HG03442 (cell line): ENCODE measurements around the gene GRM8.

Experiments
- ATAC-seq: cut with Tn5 transposase; IDR thresholded peaks from one replicate; pipeline ENCODE4 v1.9.1; 2021; ENCODE audit warnings: mild to moderate bottlenecking, moderate library complexity; ENCODE audit not compliant: unreplicated experiment

Gene GRM8

DNA sequence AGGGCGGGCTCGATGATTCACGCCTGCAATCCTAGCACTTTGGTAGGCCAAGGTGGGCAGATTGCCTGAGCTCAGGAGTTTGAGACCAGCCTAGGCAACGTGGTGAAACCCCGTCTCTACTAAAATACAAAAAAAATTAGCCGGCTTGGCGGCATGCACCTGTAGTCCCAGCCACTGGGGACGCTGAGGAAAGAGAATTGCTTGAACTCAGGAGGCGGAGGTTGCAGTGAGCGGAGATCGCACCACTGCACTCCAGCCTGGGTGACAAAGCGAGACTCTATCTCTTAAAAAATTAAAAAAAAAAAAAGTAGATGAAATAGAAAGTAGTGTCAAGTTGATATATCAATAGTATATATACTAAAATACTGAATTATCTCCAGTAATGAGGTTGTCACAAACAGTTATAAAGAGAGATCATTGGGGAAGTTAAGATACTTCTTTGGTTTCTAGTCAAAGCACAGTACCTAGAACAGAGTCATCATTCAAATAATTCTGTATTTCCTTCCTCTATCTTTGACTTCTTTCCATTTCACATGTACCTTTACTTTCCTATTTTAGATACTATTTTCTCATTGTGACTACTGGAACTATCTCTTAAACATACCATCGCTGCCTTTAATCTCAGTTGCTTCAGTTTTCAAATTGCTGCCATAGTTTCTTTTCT, 491.7 kb downstream of the GRM8 start:
- peak; percentile 50 for ATAC-seq

DNA sequence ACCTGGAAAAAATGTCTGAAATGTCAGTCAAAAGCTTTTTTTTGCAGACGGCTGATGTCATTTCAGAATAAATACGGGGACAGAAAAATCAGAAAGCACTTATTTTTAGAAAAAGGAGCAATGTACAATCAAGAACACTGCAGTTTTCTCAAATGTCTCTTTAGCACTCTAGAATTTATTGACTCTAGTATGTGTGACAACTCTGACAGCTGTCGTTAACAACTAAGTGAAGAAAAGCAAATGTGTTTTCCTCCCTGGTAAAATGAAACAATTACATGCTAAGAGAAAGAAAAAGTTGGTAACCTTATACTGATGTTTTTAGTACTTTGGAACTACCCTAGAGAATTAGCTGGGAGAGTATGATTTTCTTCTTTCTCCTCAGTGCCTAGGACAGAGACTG, 497.4 kb downstream of the GRM8 start:
- ATAC-seq: no peak

DNA sequence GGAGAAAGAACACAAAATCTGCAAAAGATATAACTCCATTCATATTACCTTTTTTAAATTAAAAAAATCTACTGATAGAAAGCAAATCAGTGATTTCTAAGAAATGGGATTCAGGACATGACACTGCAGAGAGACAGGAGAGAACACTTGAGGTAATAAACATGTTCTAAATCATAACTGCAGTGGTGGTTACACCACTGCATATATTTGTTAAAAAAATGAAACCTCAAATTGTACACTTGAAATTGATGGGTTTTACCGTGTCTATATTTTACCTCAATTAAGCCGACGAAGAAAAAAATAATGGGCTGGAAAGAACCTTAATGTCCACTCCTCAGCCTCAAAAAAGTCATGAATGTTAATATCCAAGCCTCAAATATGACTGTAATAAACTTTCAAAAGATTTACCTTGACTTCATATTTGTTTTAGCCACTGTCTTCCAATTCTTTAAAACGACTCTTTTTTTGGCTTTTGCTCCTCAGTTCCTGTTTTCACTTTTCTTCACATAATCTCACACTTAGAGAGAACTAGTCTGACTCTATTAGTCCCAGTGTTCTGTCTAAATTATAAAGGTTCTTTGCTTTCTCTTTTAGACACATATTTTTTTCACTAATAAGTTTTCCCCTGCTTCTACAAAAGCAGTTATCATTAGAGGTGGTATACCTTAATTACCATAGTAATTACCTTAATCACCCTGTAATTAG, 502.4 kb downstream of the GRM8 start:
- no peak for ATAC-seq

DNA sequence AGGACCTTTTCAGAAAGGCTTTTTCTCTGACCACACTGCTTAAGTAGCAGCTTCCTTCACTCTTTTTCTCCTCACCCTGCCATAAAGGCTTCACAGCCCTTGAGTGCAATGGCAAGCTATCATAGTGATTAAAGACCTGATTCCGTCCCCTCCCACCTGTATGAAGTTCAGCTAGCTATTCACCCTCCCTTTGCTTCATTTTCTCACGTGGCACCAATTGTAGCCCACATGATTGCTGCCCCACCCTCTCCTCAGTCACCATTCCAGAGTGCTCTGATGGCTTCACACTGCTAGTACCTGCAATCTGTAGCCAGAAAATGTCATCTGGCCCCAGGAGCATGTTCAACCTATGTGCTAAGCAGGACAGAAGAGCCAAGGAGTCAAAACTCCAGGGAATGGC, 523.8 kb downstream of the GRM8 start:
- no peak for ATAC-seq

DNA sequence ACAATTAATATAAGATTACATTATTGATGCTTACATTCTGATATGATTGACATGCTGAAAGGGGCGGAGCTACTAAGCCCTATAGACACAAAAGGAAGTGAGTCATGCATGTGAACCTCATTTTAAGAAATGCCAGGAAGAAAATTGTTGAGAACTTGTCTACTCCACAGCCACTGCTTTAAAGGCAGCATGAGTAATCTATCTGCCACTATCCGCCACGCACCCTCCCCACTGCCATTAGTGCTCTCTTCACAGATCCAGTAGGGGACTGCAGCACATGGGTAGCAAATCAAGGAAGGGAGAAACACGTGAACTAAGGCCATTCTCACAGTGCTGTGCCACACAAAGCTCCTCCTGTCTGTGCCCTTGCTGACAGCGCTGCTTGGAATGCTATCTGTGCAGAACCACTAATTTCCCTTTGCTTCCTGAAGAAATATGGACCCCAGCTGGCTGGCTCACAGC, 524.8 kb downstream of the GRM8 start:
- no peak for ATAC-seq

DNA sequence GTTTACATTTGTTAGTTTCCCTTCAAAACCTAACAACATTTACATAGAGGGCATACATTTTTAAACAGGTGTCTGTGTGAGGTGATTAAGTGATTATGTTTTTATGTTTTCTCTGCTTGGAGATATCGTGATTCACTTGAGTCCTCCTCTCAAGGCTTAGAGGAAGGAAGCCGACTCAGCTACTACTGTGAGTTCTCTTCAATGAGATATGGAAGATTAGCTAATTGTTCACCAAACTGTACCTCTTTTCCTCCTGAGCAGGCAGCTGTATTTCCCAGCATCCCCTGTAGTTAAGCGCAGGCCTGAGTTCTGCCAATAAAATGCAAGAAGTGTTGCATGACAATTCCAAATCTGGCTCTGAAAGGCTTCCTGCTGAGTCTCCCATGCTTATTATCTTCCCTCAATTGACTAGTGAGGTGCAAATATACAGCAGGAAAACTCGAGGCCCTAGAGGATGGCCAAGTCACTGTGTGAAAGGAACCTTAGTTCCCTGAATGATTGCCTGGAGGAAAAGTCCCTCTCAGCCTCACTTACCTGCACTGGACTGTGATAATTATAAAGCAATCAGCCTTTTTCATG, 528.7 kb downstream of the GRM8 start:
- no peak for ATAC-seq

DNA sequence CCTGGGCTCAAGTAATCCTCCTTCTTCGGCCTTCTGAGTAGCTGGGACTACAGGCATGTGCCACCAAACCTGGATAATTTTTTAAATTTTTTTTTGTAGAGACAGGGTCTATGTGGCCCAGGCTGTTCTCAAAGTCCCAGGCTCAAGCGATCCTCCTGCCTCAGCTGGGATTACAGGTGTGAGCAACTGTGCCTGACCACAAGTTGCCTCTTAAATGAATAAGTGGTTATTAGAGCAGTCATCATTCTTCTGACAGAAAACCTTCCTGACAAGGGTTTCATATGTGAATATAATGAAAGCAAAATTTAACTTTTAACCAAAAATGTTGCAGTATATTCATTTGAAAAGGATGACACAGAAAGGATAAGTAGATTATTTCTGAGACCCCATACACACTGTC, 532.5 kb downstream of the GRM8 start:
- ATAC-seq: peak; percentile 92

DNA sequence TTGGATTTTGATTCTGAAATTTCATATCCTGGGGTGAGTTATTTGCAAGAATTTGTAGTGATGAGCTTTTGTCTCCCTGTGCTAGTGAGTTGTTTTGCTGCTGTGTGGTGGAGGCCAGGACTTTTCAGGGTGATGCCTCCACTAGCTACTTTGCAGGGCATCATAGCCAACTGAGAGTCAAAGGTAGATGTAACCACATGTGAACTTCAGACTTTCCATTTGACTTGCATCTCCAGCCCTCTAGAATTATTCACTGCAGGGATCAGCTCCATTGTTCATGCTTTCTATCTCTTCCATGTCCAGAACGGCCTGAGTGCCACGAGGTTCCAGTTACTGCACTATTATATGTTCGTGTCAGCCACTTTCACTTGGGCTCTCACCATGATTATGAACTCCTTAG, 534.3 kb downstream of the GRM8 start:
- ATAC-seq: no peak

DNA sequence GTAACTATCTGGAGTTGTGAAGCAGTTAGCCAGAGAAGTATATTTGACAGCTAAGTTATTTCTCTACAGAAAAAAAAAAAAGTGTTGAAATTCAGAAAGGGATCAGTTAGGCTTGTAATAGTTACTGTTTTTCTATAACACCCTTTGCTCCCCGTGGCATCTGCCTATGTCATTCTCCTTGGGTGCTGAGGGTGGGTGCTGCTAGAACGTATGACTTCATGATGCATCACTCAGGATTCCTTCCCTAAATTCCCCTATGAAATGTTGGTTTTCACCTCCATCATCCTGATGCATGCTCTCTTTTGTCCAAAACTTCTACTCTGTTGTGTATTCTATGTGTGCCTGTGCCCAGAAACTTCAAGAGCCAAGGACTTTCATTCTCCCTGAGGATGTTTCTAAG, 536.4 kb downstream of the GRM8 start:
- ATAC-seq: no peak

DNA sequence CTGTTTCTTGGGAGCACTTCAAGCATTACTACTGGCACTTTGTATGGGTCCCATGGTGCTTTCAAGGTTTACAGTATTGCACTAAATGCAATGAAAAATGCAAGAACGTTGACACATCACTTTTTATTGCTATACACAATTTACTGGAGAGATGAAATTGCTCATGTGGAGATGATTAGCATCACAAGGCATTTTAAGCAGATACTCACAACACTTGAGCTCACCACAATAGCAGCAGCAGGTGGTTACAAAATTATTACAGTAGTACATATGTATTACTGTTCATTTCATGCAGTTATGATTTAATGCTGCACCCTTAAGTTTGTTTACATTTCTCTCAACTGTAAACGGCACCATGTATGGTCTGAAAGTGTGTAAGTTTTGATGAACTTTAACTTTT, 537.7 kb downstream of the GRM8 start:
- ATAC-seq: no peak

DNA sequence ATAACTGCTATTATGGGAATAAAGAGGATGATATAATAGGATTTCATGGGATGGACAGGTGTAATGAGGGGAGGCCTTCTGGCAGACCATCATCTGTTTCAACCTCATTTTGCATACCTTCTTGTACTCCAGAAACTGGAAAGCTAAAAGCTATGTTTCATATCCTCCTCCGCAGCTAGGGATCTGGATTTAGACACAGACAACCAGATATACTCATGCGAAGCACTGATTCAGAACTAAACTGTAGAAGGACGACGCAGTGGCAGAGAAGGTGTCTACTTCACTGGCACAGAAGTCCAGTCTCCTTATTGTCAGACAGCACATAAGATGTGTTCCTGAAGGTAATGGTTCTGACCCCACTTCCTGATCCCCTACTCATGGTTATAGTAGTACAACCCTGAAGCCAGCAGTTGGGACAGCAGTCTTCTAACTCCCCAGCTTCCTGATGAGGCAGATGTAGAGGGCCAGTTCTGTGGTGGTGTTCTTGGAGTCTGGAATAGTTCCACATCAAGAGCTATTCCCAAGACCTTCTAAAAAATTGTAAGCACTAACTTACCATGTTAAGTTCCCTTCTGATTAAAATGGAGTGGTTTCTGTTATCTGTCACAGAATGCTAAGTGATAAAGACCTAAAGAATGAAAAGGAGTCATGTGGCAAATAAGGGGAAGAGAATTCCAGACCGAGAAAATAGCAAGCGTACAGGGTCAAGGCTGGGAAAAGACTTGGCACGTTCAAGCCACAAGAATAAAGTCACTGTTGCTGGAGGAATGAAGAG, 550.3 kb downstream of the GRM8 start:
- peak; percentile 57 for ATAC-seq

DNA sequence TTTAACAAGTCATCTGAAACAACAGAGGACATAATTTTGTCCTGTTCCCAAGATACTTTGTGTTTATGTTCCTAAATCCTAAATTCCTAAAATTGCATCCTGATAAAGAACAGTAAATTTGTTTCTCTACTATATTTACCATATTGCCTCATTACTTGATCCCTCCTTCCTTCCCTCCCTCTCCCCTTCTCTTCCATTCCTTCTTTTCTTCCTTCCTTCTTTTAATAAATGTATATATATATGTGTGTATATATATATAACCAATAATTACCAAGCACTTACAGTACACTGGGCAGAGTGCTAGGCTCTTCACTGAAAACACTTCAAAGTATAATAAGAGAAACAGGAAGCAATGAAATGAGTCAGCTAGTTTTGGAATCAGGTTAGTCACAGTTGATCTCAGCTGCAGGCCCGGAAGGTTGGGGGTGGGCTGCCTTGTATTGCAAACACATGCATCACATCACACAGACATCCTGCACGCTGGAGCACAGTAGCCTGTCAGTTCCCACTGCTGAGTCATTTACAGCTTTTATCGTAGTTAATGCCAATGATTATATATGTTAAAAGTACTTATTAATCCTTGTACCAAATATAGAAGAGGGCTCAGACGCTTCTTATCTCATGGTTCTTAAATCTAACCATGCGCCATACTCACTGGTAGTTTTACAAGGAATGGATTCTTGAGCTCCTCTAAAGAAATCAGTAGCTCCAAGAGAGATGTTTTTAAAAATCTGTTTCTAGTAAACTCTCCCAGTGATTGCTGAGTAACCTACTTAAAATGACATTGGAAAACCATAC, 551.7 kb downstream of the GRM8 start:
- peak; percentile 84 for ATAC-seq

DNA sequence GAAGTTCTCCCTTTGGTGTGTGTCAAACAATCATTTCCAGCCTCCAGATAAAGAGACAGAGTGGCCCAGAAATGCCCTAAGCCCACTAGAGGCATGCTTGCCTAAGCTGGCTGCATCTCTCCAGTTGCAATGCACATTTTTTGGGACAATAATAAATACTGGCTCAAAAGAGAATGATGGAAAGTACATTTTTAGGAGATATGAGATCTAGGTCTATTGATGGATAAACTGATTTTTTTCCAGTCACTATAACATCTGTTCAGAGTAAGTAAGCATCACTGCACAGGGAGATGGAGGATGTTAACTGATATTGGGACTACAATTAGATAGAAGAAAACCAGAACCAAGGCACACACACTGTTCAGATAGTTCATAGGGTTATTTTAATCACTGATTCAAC, 553.0 kb downstream of the GRM8 start:
- no peak for ATAC-seq

DNA sequence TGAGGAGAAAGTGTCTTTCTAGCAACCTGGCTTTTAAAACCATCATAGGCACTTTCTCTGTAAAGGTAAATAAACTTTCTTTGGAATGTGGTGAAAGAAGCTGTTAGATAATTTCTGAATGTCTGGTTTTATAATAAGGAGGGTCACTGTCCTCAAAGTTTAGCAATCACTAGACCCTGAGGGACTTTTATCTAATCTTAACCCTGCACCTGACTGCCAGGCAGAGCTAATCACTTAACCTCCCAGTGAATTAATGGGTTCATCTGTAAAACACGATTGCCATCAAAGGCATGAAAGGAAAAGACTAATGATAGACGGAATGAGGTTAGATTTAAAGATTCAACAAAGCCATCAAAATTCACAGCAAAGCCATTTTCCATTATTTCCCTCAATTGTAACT, 553.8 kb downstream of the GRM8 start:
- no peak for ATAC-seq

DNA sequence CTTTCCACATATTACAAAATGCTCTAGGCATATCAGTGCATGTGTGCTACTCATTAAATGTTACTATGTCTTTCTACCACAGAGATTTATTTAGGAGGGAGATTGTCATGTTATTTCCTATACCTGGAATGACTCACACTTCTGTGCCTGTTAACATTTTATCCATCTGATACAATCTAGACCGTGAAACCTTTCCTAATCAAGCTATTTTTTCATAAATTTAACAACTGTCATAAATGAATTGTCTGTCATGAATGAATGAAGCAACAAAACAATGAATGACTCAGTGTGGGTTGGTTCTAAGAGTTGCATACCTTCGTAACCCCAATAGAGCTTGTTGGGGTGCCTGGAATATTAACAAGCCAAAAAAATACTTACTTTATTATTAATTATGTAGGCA, 554.3 kb downstream of the GRM8 start:
- no peak for ATAC-seq

DNA sequence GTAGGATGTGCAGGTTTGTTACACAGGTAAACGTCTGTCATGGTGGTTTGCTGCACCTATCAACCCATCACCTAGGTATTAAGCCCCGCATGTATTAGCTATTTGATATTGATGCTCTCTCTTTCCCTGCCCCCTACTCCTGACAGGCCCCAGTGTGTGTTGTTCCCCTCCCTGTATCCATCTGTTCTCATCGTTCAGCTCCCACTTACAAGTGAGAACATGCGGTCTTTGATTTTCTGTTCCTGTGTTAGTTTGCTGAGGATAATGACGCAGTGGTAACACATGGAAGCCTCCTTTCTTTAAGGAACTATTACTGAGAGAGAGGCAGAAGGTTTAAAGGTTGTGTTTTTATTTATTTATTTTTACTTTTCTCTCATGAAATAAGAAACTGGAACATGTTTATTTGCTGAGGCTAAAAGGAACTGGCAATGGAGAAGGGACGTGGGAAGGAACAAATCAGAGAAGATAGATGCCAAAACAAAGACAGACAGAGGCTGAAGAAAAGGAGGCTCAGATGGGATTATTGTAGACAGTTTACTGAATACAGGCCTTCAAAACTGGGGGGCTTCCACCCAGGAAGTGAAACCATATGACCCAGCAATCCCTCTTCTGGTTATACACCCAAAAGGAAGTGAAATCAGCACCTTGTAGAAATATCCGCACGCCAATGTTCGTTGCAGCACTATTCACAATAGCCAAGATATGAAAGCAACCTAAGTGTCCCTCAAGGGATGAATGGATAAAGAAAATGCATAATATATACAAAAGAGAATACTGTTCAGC, 556.3 kb downstream of the GRM8 start:
- peak; percentile 34 for ATAC-seq

DNA sequence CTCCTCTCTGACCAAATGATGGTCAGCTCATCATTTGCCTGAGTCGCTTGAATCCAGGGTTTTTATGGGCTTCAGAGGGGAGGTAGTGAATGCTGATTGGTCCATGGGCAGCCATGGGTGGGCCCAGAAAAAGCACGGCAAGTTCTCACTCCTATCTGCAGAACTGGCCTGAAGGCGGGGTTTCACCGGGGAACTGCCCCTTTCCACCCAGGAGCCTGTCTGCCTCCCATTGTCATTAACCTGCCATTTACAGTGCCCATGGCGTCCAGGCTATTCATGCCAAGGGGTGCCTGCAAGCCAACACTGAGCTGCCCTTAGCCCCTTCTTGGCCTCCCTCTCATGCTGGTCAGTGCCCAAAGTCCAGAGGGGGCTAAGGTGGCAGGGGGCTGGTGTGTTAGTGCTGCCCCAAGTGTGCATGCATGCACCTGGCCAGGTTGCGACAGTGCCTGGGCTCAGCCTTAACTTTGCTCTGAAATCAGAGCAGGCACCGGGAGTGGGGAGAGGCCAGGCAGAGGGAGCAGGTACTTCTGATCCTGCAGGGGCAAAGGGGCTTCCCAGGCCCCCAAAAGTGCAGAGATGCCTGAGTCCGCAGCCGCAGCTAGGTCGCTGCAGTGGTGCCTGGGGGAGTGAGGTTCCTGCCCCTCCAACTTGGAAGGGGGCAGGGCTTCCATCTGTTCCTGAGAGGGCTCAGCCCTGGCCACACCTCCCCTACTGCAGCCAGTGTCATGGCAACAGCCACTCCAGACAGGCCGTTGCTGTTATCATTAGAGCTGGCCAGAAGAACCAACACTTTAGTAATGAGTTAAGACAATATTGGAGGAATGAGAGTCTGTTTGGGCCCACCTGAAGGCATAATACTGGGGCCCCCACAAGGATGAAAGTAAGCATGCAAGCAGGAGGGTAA, 561.6 kb downstream of the GRM8 start:
- ATAC-seq: no peak

DNA sequence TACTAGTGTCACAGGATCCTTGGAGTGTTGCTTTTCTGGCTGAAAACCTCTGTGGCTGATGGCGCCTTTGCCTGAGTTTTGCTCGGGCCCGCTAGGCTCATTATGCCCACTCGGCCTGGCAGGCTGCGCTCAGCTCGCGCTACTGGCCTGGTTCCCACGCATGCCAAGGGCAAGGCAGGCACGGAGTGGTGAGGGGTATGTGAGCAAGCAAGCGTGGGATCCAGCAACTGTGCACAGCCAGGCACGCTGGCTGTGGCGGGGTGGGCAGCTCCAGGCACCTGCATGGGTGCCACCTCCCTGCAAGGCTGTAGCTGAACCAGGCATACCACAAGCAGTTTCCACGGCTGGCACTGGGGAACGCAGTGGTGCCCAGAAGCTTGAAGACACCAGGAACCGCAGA, 562.6 kb downstream of the GRM8 start:
- no peak for ATAC-seq

DNA sequence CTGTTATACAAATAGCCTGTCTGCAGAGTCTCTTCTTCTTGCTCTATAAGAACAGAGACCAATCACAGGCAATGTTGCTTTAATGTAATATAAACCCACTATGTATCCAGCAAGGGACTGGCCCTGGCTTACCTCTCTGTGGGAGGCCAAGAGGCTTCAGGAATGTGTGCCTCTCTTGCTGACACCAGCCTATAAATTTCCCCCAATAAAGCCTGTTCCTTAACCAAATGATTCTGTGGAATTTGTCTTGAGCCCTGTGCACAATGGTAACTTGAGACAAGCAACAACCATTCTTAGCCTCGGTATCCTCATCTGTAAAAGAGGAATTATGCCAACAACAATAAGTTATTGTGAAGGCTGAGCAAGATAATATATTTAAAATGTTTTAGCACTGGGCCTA, 563.7 kb downstream of the GRM8 start:
- ATAC-seq: no peak
